ENCODE results near the gene AGTPBP1.
"Not testable (repeated sequence)": the region's sequence is repeated elsewhere in the genome, so short reads cannot be mapped to it uniquely, and the experiment has no call there.

The AGTPBP1 gene

GRCh38 chr9:85741875-85742596 is at the start of gene AGTPBP1:
Gene AGTPBP1 (minus strand): TSS chr9:85741954. CDS start chr9:85712533, 29,421 bp downstream.
- peak within 1 kb of the TSS; percentile 87 for H3K4me3 ChIP-seq (ENCODE audit: low read depth, low read length)
- DNase-seq (ENCODE audit: low read depth): peak; percentile 64

DNA sequence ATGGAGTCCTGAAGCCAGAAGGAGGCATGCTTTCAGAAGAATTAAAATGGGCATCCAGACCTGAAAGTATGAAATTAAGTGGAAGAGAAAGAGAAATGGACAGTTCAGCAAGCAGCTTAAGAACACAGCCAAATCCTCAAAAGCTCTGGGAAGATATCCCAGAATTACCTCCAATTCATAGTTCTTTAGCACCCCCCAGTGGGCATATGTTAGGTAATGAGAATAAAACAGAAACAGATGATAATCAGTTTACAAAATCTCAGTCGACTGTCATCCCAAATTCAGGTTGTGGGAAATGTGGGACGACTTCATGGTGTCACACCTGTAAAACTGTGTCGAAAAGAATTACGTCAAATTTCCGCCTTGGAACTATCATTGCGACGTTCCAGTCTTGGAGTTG is 44.4 kb upstream of the AGTPBP1 start:
- H3K4me3 ChIP-seq (ENCODE audit: low read depth, low read length); DNase-seq (ENCODE audit: low read depth): not testable (repeated sequence)

DNA sequence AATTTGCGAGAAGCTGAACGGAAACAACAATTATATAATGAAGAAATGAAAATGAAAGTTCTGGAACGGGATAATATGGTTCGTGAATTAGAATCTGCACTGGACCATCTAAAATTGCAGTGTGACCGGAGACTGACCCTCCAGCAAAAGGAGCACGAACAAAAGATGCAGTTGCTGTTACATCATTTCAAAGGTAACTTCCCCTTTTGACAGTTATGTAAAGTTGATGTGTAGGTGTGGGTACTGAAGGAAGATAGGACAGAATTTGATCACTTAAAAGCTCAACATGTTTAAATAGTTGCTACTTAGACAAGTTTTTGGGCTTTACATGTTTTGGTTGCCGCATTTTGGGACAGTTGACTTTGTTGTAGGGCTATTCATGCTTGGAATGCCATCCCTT is 32.1 kb upstream of the AGTPBP1 start:
- not testable (repeated sequence) for DNase-seq (ENCODE audit: low read depth); H3K4me3 ChIP-seq (ENCODE audit: low read depth, low read length)

DNA sequence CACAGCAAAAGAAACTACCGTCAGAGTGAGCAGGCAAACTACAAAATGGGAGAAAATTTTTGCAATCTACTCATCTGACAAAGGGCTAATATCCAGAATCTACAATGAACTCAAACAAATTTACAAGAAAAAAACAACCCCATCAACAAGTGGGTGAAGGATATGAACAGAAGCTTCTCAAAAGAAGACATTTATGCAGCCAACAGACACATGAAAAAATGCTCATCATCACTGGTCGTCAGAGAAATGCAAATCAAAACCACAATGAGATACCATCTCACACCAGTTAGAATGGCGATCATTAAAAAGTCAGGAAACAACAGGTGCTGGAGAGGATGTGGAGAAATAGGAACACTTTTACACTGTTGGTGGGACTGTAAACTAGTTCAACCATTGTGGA is 20.0 kb upstream of the AGTPBP1 start:
- H3K4me3 ChIP-seq (ENCODE audit: low read depth, low read length); DNase-seq (ENCODE audit: low read depth): not testable (repeated sequence)

- not testable (repeated sequence) for DNase-seq (ENCODE audit: low read depth); H3K4me3 ChIP-seq (ENCODE audit: low read depth, low read length)
Measured at GRCh38 chr9:85757716-85758115, 16.0 kb upstream of the AGTPBP1 start.

GRCh38 chr9:85756216-85756615 is 14.5 kb upstream of the AGTPBP1 start:
- not testable (repeated sequence) for H3K4me3 ChIP-seq (ENCODE audit: low read depth, low read length); DNase-seq (ENCODE audit: low read depth)

DNA sequence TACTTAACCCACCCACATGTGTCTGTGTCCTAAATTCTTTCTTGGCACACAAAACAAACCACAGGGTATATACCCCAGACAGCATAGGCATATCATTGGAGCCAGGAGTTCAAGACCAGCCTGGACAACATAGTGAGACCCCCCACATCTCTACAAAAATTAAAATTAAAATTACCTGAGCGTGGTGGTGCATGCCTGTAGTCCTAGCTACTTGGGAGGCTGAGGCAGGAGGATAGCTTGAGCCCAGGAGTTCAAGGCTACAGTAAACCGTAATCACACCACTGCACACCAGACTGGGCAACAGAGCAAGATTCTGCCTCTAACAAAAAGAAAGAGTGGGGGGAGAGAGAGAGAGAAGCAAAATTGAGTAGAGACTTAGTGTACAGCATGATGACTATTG is 4.6 kb upstream of the AGTPBP1 start:
- DNase-seq (ENCODE audit: low read depth): no peak

GRCh38 chr9:85745203-85745602 is 3.4 kb upstream of the AGTPBP1 start:
- DNase-seq (ENCODE audit: low read depth): no peak
- H3K4me3 ChIP-seq (ENCODE audit: low read depth, low read length): no peak overlapping the region

More for the DNA sequence above, 4.6 kb upstream of the AGTPBP1 start:
- H3K4me3 ChIP-seq (ENCODE audit: low read depth, low read length): no peak overlapping the region

- DNase-seq (ENCODE audit: low read depth): no peak
Measured at GRCh38 chr9:85744480-85744879, 2.7 kb upstream of the AGTPBP1 start.

DNA sequence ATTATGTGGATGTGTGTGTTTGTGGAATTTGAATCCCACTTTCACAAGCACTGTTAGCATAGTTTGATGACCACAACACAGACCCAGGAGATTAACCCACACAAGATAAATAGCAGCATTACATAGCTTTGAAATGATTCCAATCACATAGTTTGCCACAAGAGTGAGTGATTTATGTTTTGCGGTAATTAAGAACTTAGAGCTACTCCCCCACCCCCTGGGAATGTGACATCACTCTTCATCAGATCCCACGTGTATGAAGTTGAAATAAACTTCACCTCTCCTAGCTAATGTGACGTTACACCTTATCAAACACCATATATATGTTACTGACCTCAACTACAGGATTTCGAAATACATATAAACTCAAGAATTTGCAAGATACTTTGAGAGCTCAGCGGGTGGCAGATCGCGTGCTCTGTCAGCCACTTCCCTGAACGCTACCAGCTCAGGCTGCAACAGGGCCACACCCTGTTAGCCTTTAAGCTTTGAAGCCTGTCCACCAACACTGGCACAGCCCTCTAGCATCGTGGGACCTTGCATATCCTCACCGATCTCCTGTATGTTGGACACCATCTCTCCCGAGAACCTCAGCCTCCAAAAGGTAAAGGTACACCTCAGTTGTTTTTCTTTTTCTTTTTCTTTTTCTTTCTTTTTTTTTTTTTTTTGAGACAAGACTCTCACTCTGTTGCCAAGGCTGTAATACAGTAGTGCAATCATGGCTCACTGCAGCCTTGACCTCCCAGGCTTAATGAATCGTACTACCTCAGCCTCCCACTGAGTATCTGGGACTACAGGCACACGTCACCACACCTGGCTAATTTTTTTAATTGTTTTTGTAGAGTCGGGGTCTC is 1.7 kb upstream of the AGTPBP1 start:
- DNase-seq (ENCODE audit: low read depth): peak; percentile 91
- no peak overlapping the region for H3K4me3 ChIP-seq (ENCODE audit: low read depth, low read length)

More at GRCh38 chr9:85744480-85744879, 2.7 kb upstream of the AGTPBP1 start:
- H3K4me3 ChIP-seq (ENCODE audit: low read depth, low read length): no peak overlapping the region

DNA sequence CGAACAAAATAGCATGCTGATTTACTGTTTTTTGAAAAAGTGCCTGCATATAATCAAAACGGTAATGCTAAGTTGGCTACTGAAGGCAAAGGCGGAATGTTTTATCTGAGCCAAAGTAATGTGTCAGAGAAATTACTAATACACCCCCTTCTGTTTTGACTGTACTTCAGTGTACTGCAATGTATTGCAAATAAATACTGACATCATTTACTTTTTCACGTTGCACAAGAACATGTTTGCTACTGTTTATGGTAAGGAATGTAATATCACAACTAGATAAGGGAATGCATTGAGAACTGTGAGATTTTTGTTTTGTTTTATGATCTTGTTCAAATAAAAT is 813 bp upstream of the AGTPBP1 start:
- peak overlapping the region; percentile 87 for H3K4me3 ChIP-seq (ENCODE audit: low read depth, low read length)
- peak; percentile 64 for DNase-seq (ENCODE audit: low read depth)

- no peak for DNase-seq (ENCODE audit: low read depth)
Measured at GRCh38 chr9:85741095-85741874, 469 bp downstream of the AGTPBP1 start.

DNA sequence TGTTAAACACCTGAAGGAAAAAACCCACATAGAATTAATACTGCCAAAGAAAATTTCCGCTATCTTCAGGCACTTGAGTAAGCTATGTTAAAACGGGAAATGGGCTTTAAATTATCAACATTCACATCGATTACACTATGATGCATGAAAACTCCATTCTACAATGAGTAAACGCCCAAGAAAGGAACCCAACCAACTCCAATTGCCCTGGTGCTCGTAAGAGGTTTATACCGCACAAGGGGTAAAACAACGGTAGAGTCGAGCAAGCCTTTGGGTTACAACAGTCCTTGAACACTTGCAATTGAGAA is 1.0 kb downstream of the AGTPBP1 start:
- peak overlapping the region; percentile 87 for H3K4me3 ChIP-seq (ENCODE audit: low read depth, low read length)
- no peak for DNase-seq (ENCODE audit: low read depth)

More at GRCh38 chr9:85741095-85741874, 469 bp downstream of the AGTPBP1 start:
- peak overlapping the region; percentile 87 for H3K4me3 ChIP-seq (ENCODE audit: low read depth, low read length)

- no peak for DNase-seq (ENCODE audit: low read depth)
- H3K4me3 ChIP-seq (ENCODE audit: low read depth, low read length): no peak overlapping the region
Measured at GRCh38 chr9:85738509-85738908, 3.2 kb downstream of the AGTPBP1 start.

GRCh38 chr9:85737671-85738070 is 4.1 kb downstream of the AGTPBP1 start:
- no peak overlapping the region for H3K4me3 ChIP-seq (ENCODE audit: low read depth, low read length)
- no peak for DNase-seq (ENCODE audit: low read depth)

GRCh38 chr9:85730916-85731630 is 10.7 kb downstream of the AGTPBP1 start:
- no peak overlapping the region for H3K4me3 ChIP-seq (ENCODE audit: low read depth, low read length)

GRCh38 chr9:85729882-85730281 is 11.9 kb downstream of the AGTPBP1 start:
- DNase-seq (ENCODE audit: low read depth): no peak
- H3K4me3 ChIP-seq (ENCODE audit: low read depth, low read length): no peak overlapping the region

More at GRCh38 chr9:85730916-85731630, 10.7 kb downstream of the AGTPBP1 start:
- DNase-seq (ENCODE audit: low read depth): no peak

DNA sequence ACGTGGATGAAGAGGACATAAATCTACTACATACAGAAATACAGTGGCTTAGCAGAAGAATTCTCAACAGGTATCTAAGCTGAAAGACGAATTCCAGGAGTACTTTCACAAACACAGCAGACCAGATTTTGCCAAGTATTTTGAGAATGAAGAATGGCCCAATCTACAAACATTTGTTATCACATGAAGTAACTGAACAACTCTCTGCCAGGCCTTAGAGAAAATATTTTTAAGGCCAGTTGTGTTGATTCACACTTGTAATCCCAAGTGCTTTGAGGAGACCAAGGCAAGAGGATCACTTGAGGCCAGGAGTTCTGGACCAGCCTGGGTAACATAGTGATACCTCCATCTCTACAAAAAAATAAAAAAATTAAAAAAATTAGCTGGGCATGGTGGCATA is 14.3 kb downstream of the AGTPBP1 start:
- DNase-seq (ENCODE audit: low read depth): no peak
- H3K4me3 ChIP-seq (ENCODE audit: low read depth, low read length): no peak overlapping the region

DNA sequence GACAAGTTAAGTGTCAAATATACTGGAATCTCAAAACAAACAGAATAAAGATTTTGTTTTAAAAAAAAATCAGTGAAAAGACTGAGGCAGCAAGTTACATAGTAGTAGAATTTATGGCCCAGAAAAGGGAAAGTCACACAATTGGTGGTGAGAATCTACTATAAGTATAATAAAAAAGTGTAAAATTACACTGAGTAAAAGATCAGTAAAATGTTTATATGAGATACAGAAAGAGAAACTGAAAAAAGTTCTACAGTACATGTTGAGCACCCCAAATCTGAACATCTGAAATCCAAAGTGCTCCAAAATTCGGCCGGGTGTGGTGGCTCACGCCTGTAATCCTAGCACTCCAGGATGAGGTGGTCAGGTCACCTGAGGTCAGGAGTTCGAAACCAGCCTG is 15.0 kb downstream of the AGTPBP1 start:
- H3K4me3 ChIP-seq (ENCODE audit: low read depth, low read length): no peak overlapping the region
- DNase-seq (ENCODE audit: low read depth): no peak

Measured in skeletal muscle cell (primary cell).